ENCODE measurements around the gene NCEH1.
"Not testable (repeated sequence)": the region's sequence is repeated elsewhere in the genome, so short reads cannot be mapped to it uniquely, and the experiment has no call there.

Gene NCEH1

GRCh38 chr3:172710664-172711453, at the start of gene NCEH1:
Gene NCEH1 (minus strand): TSS chr3:172711067. CDS start chr3:172710984, 83 bp downstream.
- DNase-seq = peak; percentile 97

- DNase-seq = peak; percentile 62
These were observed 49.5 kb upstream of the NCEH1 start for GRCh38 chr3:172760416-172760815.

DNA sequence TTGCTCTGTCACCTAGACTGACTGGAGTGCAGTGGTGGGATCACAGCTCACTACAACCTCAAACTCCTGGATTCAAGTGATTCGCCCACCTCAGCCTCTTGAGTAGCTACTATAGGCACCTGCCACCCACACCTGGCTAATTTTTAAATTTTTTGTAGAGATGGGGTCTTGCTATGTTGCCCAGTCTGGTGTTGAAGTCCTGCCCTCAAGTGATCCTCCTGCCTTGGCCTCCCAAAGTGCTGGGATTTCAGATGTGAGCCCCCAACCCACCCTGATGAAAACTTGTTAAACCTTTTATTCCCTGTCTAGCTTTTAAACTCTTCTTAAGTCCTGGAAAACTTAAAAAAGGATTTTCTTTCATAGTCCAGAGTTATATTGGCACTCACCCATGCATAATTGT, 42.3 kb upstream of the NCEH1 start:
- DNase-seq = no peak

DNA sequence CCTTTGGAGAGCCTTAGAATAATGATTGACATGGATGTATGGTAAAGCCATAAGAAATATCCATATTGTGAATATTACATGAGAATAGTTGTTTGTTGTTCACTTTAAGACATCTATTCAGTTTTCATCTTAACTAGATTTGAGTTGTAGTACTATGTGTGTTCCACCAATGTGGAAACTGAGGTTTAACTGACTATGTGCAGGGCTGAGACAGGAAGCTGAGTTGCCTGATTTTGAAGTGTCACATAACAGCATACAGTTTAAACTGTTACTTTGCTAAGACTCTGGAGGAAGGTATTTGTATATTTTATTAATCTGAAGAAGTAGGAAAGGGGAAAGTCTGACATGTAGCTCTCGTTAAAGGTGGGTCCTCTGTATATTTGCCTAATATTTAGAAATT, 41.8 kb upstream of the NCEH1 start:
- no peak for DNase-seq

GRCh38 chr3:172751175-172751704, 40.4 kb upstream of the NCEH1 start:
- no peak for DNase-seq

DNA sequence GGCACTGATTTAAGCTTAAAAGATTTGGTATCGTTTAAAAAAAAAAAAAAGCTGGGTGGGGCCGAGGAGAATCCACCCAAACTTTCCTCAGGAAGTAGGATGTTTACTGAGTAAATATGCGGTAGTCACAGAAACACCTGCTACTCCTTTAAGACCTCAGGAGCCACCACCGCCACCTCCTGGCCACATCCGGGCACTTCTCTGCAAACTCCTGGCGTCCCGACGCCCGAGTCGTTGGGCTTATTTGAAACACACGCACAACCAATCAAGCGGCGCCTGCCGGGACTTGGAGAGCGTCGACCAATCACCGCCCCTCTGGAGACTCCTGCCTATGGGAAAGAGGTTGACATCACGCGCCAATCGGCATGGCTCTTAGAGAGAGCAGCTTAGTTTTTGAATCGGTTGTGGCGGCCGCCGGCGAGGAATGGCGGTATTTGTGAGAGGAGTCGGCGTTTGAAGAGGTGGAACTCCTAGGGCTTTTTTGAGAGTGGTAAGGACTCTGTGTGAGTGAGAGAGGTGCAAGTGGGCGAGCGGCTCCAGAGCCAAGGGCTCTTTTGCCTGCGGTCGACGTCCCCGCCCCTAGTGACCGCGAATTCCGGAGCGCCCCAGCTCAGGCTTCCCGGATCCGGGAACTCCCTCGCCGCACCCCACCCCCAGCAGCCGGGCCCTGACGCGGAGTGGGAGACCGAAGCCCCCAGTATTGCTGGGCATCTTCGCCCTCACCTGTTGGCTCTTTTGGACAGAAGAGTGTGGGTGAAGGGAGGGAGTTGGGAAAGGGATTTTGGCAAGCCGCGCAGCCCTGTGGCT, 39.7 kb upstream of the NCEH1 start, which contains the start of gene ECT2:
TSS of gene ECT2 (plus strand) at position 359 of the 807 bp plus-strand sequence. CDS start 3,805 bp downstream, outside the sequence.
- DNase-seq = peak; percentile 100

- no peak for DNase-seq
These were observed 39.2 kb upstream of the NCEH1 start for GRCh38 chr3:172750069-172750367.

GRCh38 chr3:172749230-172749965, 38.5 kb upstream of the NCEH1 start:
- peak; percentile 93 for DNase-seq

- peak; percentile 52 for DNase-seq
These were observed 35.6 kb upstream of the NCEH1 start for GRCh38 chr3:172746475-172746874.

- no peak for DNase-seq
These were observed 28.6 kb upstream of the NCEH1 start for GRCh38 chr3:172739462-172739861.

DNA sequence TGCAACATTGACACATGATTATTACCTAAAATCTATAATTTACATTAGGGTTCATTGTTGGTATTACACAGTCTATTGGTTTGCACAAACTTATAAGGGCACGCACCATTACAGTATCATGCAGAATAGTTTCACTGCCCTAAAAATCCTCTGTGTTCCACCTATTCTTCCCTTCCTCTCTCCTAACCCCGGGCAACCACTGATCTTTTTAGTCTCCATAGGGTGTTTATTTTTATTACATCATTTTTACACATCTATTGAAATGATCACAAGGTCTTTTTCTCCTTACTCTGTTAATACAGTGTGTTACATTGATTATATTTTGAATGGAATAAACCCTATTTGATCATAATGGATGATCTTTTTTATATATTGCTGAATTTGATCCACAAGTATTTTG, 24.1 kb upstream of the NCEH1 start:
- no peak for DNase-seq

- no peak for DNase-seq
These were observed 15.5 kb upstream of the NCEH1 start for GRCh38 chr3:172726380-172726779.

- DNase-seq = not testable (repeated sequence)
These were observed 11.7 kb upstream of the NCEH1 start for GRCh38 chr3:172722536-172723040.

DNA sequence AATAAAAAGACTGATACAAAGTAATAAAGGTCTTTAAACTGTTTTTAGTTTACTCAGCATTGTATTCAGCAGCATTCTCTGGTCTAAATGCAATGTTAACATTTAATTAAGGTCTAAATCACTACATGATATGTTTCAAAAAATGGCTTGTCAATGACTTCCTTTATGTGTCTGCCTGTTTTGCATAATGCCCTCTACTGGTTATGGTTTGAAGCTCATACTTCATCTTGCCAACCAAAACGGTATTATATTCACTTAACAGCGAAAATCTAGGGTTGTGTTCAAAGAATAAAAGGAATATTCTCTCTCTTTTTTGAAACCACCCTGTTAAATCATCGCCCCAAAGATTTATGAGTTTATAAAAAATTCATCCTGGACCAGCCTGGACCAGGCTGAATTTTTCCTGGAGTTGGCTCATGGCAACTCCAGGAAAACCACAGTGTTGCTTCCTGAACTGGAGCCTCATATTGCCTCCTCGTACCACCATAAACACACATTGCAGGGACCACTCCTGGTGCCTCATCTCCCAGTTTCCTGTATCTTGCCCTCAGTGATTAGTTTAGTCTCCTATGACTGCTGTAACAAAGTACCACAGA, 6.7 kb upstream of the NCEH1 start:
- no peak for DNase-seq

GRCh38 chr3:172716476-172716875, 5.6 kb upstream of the NCEH1 start:
- DNase-seq = no peak

DNA sequence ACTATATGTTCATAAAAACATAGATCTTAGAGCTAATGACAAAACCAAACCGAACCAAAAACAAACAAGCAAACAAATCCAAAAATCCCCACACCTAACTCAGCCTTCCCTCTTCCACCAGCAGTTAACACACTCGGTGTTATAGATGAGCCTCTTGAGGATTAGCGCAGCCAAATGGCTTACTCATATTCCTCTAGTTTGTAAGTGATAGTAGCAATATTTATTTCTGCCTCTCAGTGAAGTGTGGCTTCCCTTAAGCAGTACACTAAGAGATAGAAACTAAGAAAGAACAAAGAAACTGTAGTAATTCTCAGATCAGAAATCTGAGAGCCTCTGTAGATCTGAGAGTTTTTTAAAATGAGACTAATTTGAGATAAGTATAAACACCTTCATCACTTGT, 2.4 kb upstream of the NCEH1 start:
- DNase-seq = peak; percentile 25

- DNase-seq = no peak
These were observed 558 bp upstream of the NCEH1 start for GRCh38 chr3:172711454-172711795.

GRCh38 chr3:172709774-172710663, 848 bp downstream of the NCEH1 start:
- DNase-seq = peak; percentile 25

DNA sequence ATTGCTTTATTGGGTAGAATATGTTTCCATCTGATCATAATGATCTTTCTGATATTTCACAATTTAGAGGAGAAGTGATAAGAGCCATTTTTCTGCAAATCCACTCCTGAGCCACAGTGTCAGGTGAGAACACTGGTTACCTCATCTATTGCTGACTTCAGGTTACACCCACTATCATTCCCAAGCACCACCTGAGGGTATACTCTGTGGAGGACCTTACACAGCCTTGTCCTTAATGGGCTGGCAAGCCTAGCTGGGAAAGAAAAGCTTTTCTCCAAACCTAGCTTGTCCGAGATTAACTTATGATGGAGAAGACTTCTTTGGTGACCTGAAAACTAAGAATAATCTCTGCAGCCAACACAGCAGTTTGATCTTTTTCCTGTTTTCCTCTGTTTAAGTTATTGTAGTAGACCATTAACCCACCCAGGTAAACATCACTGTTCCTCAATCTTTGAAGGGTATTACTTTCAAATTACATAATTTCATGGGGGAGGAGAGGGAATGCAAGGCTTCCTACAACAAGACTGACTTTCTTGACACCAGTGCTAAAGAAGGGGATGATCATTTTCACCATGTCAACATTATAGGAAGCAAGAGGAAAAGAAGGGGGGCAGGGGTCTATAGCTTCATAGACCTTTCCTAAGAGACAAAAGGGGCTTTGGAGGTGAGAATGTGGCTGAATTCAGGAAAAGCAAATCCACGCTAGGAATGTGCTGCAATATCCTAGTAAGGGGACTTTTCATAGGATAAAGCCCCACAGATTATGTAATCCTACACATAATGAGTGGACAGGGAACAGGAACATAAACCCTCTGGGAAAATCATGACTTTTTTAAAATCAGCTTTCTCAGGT, 1.7 kb downstream of the NCEH1 start:
- no peak for DNase-seq

GRCh38 chr3:172707967-172708366, 2.9 kb downstream of the NCEH1 start:
- peak; percentile 40 for DNase-seq

- no peak for DNase-seq
These were observed 3.8 kb downstream of the NCEH1 start for GRCh38 chr3:172707030-172707429.

Data from fibroblast of upper back skin (primary cell).